GM13977 (cell line): Measurements from ENCODE around the gene ADAMTS17.
"Not testable (repeated sequence)": the region's sequence is repeated elsewhere in the genome, so short reads cannot be mapped to it uniquely, and the experiment has no call there.

Experiments
- DNase-seq: peaks from one replicate; pipeline ENCODE4 v3.0.0; 2012; ENCODE audit warnings: low spot score
- in situ Hi-C: fragments of 300-500 bp; cut with MboI; formaldehyde crosslinking; loops from one replicate; pipeline ENCODE4 v1.12.0; 2022; ENCODE audit warnings: low sequenced_read_pairs, low pct_unique_long_range_greater_than_20kb, mixed read lengths, inconsistent platforms; ENCODE audit not compliant: unreplicated experiment
- TF ChIP-seq, protein P1 (sequence below): IDR thresholded peaks from 2 replicates; pipeline ENCODE4 v1.5.1; 2012; ENCODE audit warnings: mild to moderate bottlenecking, control low read depth; ENCODE audit not compliant: insufficient read depth; ENCODE audit errors: extremely low read depth, missing control alignments

Gene ADAMTS17

DNA sequence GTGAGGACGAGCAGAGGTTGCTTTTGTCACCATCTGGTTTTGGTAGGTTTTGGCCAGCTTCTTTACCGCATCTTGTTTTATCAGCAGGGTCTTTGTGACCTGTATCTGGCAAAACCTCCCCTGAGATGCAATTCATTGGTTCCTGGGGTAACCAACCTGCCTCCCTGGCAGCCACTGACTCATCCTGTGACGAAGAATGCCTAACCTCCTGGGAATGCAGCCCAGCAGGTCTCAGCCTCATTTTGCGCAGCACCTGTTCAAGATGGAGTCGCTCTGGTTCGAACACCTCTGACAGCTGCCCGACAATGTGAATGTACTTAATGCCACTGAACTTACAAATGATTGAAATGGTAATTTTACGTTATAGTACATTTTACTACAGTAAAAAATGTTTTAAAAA lies 6.8 kb upstream of the ADAMTS17 start:
- in situ Hi-C loops, result no loop called here
- no peak for DNase-seq
- TF ChIP-seq, protein P1, sequence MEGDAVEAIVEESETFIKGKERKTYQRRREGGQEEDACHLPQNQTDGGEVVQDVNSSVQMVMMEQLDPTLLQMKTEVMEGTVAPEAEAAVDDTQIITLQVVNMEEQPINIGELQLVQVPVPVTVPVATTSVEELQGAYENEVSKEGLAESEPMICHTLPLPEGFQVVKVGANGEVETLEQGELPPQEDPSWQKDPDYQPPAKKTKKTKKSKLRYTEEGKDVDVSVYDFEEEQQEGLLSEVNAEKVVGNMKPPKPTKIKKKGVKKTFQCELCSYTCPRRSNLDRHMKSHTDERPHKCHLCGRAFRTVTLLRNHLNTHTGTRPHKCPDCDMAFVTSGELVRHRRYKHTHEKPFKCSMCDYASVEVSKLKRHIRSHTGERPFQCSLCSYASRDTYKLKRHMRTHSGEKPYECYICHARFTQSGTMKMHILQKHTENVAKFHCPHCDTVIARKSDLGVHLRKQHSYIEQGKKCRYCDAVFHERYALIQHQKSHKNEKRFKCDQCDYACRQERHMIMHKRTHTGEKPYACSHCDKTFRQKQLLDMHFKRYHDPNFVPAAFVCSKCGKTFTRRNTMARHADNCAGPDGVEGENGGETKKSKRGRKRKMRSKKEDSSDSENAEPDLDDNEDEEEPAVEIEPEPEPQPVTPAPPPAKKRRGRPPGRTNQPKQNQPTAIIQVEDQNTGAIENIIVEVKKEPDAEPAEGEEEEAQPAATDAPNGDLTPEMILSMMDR, result no peak

DNA sequence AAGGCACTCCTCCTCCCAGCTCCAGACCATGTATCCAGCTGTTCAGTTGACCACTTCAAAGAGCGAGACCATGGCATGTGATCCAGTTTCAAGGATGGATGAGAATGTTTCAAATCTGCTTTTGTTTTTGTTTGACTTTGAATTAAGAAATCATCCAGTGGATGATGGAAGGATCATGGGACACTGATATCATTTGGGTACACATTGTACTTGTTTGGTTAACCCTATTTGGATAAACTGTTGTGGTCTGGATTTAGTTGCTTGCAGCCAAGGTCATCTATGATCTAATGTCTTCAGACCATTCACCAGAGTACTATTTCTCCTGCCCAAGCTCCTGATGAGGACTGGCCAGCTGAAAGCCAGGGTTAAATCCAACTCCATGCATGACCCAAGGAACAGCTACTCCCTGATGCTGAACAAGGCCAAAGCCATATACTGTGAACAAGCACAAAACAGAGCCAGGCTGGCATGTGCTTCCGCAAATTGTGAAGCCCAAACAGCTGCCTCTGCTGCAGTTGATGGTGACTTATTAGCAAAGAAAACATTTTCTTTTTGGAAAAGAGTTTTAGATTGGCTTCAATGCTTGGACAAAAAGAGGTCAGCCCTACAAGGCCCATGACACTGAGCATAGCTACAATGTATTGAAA lies 5.2 kb upstream of the ADAMTS17 start:
- TF ChIP-seq, protein P1, result no peak
- in situ Hi-C loops, result no loop called here
- no peak for DNase-seq

DNA sequence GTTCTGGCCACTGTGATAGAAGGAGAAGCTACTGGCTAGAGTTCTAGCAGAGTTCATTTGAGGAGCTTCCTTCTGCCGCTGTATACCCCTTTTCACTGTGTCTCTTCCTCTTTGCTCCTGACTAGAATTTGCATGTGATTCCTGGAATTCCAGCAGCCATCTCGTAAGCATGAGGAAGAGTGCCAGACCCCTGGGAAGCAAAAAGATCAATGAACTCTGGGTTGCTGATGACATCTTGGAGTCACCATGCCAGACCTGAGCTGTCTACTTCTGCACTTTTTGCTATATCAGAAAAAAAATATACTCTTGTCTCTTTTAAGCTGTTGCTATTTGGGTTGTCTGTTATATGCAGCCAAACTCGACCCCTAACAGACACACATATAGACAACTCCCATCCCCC lies 3.7 kb upstream of the ADAMTS17 start:
- TF ChIP-seq, protein P1, result no peak
- in situ Hi-C loops, result no loop called here
- DNase-seq, result no peak

DNA sequence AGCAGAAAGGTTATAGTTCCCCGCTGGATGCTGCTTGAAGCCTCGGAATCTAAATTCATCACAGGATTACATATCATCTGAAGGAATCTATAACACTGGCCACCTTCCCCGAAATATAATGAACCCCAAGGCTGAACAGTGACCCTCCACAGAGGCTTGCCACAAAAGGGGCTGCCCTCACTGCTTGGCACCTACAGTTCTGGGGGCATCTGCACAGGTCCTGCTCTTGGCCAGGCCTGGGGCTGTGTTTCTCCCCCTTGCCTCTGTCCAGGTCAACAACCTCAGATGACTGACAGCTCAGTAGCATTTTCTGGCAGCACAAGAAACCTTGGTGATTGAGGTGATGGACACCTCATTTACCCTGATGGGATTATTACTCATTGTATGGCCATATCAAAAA lies 1.5 kb upstream of the ADAMTS17 start:
- DNase-seq, result no peak
- in situ Hi-C loops, result no loop called here
- TF ChIP-seq, protein P1, result no peak

DNA sequence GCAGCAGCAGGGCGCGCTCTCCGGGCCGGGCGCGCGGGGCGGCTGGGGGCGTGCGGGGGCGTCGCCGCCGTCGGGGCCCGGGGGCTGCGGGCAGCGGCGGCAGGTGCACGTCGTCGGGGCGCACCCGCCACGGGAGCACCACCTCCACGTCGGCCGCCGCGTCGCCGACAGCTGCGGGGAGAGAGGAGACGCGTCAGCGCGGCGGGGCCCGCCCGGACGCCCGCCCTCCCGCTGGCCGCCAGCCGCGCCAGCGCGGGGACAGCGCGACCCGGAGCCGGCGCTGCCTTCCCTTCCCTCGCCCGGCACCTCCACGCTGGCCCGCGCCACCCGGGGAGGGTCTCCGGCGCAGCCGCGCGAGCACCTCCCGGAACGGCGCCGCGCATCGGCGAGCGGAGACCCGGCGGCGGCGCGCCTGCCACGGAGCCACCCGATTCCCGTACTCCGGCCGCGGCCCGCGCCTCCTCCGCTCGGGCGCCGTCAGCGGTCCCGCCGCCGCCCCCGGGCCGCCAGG lies 481 bp downstream of the ADAMTS17 start:
- DNase-seq, result no peak
- TF ChIP-seq, protein P1, result no peak

DNA sequence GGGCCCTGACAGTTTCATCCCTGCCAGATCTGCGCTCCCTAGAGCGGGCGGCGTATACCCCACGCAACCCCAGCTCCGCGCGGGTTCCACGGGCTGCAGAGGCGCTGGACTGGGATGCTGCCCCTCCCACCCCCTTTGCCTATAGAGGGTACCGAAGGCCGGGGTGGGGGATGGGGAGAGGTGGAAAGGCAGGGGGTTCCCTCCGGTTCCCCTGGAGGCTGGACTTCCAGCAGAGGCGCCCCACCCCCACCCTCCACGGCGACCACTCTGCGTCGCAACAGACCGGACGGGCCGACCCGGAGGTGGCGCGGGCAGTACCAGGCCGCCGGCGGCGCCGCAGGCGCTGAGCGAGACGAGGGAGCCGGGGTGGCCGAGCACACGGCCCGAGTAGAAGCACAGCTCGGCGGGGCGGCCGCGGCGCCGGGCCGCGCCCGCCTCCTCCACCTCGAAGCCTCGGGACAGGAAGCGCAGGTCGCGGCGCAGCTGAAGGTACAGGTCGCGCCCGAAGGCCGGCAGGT lies 995 bp downstream of the ADAMTS17 start:
- TF ChIP-seq, protein P1, result no peak
- in situ Hi-C loops, result no loop called here

More for the DNA sequence above, 481 bp downstream of the ADAMTS17 start:
- in situ Hi-C loops, result no loop called here

DNA sequence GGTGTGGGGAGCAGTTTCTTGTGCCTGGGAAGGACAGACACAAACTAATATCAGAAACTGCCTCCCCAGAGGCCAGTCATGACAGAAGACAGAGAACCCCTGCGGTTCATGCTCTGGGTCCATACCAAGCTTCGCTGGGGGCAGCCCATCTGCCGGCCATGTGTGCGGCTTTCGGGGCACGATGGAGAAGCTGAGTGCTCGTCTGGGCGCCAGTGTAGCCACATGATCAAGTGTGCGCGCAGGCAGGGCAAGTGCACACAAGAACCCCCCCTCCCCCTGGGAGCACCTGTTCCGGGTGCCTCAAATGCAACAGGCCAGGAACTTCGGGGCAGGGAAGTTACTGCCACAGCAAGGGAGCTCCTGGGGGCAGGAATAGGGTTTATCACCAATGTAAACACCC lies 1.8 kb downstream of the ADAMTS17 start:
- TF ChIP-seq, protein P1, result no peak
- DNase-seq, result no peak
- in situ Hi-C loops, result no loop called here

More for the DNA sequence above, 995 bp downstream of the ADAMTS17 start:
- DNase-seq, result no peak

DNA sequence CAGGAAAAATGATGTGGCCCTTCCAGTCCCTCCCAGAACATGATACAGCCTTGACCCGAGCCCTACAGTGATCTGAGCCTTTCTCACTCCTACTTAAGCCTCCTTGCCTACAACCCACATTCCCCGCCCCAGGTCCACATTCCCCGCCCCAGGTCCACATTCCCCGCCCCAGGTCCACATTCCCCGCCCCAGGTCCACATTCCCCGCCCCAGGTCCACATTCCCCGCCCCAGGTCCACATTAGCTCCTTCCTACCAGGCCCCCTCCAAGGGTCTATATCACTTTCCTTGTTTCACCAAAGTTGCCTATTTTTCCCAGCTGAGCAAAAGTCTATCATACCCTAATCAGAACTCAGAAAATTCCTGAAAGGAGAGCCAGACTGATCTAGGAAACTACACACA lies 2.3 kb downstream of the ADAMTS17 start:
- in situ Hi-C loops, result not testable (repeated sequence)

More for the DNA sequence above, 2.3 kb downstream of the ADAMTS17 start:
- DNase-seq, result not testable (repeated sequence)
